GM19035 (cell line): ENCODE results near the gene CUBN.

ENCODE experiments used
- ATAC-seq: cut with Tn5 transposase; IDR thresholded peaks from one replicate; pipeline ENCODE4 v1.9.1; 2021; ENCODE audit not compliant: unreplicated experiment

Gene CUBN

DNA sequence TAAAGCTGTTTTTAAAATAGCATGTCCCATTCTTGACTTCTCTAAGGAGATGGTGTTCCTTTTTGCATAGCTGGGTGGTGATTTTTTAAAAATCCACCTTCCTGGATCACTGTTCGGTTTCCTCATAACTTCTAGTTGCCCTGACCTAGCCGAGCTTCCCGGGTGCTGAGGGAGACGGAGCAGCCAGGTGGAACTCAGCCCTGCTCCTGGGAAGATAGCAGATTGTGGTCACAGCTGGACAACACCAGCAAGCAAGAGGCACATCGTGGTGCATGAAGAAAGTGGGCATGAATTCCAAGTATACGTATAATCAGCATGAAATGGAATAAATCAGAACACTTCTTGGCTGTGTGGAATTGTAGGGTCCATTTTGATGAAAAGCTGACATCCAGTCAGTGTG is 238.9 kb downstream of the CUBN start:
- no peak for ATAC-seq

DNA sequence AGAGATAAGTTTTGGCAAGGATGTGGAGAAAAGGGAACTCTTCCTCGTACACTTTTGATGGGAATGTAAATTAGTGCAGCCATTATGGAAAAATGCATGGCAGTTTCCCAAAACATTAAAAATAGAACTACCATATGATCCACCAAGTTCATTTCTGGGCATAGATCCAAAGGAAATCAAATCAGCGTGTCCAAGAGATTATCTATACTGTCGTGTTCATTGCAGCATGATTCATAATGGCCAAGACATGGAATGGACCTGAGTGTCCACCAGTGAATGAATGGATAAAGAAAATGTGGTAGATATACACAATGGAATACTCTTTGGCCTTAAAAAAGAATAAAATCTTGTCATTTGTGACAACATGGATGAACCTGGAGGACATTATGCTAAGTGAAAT is 242.0 kb downstream of the CUBN start:
- ATAC-seq, result no peak

DNA sequence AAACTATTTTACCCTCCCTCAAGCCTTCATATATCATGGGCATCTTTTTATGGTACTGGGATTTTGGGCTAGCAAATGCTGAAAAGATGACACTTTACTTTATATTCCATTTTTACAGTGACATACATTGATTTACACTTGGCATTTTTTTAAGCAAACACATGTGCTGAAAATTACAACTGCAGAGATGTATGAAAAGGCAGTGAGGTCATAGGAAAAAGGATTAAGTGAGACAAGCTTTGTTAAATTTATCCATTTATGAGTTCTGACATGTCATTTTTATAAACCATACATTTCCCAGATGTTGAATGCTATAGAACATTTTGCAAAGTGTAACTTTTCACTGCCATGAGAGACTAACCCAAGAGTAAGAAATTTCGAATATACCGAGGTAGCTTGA is 243.6 kb downstream of the CUBN start:
- ATAC-seq, result no peak

GRCh38 chr10:16884497-16884896 is 245.1 kb downstream of the CUBN start:
- no peak for ATAC-seq

- ATAC-seq, result no peak
Measured at GRCh38 chr10:16883084-16883483, 246.5 kb downstream of the CUBN start.

GRCh38 chr10:16870331-16870730 is 259.3 kb downstream of the CUBN start:
- no peak for ATAC-seq

- ATAC-seq, result no peak
Measured at GRCh38 chr10:16867990-16868389, 261.6 kb downstream of the CUBN start.

GRCh38 chr10:16867556-16867955 is 262.1 kb downstream of the CUBN start:
- no peak for ATAC-seq

- no peak for ATAC-seq
Measured at GRCh38 chr10:16866541-16867275, 262.9 kb downstream of the CUBN start.

DNA sequence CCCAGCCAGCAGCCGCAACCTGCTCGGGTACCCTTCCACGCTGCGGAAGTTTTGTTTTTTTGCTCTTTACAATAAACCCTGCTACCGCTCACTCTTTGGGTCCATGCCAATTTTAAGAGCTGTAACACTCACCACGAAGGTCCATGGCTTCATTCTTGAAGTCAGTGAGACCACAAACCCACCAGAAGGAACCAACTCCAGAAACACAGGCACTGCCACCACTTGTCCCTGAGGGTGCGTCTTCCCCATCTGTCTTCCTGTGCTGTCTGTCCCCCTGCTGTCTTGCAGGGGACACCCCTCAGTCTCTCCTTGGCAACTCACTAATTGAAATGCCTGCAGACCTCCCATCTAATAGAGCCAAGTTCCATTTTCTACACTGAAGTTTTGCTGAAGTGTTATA is 263.8 kb downstream of the CUBN start:
- no peak for ATAC-seq

DNA sequence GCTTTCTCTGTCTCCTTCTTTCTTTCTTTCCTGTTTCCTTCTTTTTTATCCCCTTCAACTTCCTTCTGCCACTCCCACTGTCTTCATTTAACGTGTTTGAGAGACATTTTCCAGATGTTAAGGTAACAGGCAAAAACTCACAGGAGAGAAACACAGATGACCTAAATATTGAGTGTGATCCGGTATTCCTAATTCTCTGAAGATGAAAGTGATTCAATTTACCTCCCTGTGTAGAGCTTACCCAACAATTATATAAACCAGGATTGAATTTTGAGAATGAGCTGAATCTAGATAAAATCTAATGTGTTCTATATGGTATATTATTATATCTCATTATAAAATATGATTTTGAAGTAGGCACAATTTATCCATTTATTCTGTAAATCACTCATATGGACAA is 265.8 kb downstream of the CUBN start:
- ATAC-seq, result no peak

DNA sequence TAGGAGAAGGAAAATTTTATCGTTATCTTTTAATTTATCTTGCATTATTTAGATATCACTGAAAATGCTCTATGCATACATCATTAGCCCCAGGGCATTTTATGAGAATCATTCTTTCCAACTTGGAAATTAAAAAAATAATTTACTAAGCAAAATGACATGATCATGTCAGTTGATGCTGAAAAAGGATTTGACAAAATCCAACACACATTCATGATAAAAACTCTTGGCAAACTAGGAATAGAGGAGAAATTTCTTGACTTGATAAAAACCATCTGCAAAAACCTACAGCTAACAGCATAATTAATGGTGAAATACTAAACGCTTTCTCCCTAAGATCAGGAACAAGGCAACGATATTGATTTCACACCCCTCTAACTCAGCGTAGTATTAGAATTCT is 272.2 kb downstream of the CUBN start:
- no peak for ATAC-seq

DNA sequence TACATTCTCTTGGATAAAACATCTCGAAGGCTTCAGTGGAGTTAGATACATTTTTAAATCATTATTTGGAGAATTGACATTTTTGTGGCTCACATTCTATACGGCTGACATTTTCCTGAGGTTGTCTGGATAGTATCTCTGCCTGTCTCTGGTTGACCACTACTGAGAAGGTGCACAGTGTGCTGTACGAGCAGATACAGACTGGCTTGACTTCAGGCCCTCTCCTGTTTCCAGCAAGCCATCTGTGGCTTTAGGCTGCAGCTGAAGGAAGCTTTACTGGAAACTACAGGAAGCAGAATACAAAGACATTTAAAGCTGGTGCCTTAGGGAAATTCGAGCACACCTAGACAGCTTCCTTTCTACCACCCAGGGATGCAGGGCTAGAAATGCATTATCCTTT is 273.0 kb downstream of the CUBN start:
- ATAC-seq, result no peak

DNA sequence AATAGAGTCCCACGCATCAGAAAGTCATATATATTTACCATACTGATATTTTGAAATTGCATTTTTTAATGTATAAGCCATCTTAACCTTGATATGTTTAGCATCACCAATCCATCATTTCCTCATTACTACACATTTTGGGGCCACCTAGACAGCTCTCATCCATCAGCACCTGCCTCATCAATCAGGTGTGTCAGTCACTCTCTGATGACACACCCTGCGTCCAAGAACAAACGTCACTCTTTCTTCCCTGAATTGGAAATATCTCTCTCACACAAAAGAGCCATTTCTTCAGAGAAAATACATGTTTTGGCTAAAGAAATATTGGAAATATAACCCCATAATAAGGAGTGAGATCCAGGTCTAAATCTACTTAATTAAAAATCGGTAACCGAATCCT is 273.5 kb downstream of the CUBN start:
- ATAC-seq, result no peak

- ATAC-seq, result no peak
Measured at GRCh38 chr10:16854623-16855022, 275.0 kb downstream of the CUBN start.

DNA sequence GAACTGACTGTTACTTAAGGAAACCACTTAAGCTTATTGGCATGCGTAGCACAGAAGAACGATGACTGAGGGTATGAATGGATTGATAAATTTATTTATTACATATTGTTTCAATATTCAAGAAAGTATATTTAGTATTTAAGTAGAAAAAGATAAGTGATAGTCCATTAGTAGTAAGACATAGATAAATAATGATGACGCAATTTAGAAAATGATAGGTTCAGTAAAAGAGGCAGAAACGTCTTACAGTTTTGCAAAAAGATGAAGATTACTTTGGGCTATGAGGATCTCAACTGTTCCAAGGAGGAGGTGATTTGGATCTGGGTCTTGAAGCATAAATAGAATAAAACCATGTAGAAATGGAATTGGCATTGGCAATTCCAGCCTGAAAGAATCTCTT is 275.8 kb downstream of the CUBN start:
- ATAC-seq, result no peak

DNA sequence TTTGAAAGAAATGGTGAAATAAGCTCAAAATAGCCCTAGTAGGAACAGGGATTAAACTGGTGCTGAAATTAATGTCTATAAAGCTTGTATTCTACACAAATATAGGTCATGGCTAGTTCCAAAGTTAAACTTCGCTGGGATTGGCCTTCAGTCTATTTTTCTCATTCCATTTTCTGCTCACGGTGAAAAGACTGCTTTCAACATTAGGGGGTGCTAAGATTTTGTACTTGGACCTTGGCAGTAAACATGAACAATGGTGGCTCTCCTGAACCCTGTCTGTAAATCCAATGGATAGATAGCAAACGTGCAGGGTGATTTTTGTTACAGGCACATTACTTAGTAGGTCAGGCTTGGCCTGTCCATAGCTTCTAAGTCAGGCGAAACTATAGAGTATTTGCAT is 276.4 kb downstream of the CUBN start:
- no peak for ATAC-seq

- no peak for ATAC-seq
Measured at GRCh38 chr10:16852624-16853023, 277.0 kb downstream of the CUBN start.

- no peak for ATAC-seq
Measured at GRCh38 chr10:16848562-16849154, 281.0 kb downstream of the CUBN start.

DNA sequence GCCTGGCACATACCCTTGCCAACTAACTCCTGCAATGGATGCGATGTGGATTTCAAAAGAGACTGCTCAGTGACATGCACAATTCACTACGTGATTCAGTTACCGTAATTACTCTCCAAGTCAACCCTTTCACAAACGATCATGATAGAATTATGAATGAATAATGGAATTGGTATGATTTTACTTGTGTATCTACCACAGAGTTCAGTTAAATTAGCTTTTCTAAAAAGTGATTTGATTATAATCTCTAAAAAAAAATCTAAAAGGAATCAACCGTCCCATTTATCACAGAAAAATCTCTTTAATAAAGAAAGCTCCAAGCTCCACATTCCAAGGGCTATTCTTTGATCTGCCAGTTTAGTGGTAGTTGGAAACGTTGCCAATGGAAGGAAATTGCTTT is 282.0 kb downstream of the CUBN start:
- no peak for ATAC-seq

GRCh38 chr10:16845248-16845647 is 284.4 kb downstream of the CUBN start:
- no peak for ATAC-seq

DNA sequence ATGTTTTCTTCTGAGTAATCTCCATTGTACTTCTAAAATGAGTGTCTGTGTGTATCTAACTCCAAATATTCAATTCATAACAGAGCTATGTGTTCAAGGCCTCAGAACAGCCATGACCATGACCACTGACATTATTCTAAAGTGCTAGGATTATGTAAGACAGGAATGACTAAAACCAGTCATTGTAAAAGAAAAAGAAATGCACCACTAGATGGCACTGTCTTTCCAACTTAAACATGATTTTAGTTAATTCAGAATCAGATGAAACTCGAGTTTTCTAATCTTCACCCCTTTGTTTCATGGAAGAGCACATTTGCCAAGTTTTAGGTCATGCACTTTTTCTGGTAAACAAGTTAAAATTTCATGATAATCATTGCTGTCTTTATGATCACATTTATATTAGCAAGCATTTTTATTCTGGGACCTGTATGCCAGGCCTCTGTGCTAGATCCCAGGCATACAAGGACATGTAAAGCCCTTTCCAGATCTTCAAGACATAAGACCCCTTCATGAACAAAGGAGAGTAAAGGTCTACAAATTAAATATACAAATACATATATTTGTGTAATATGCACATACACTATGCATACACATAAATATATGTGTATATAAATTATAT is 286.2 kb downstream of the CUBN start:
- no peak for ATAC-seq

DNA sequence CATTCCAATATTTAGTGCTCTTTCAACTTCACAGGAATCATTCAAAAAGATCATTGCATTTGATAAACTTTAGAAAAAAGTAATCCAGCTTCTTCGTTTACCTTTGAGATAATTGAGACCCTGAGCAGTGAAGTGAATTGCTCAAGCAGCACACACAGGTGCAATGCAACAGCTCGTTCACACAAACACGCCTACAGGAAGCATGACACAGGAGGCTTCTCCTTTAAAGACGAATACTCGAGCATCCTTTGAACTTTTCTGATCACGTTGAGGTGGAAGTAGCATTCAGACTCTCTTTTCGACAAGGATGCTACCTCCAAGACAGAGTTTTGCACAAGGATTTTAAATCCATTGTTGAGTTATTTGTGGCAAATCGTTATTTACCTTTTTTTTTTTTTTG is 294.4 kb downstream of the CUBN start:
- no peak for ATAC-seq
